GOT3 (cell line): Measurements from ENCODE around the gene SMIM36.
"Not testable (repeated sequence)": the region's sequence is repeated elsewhere in the genome, so short reads cannot be mapped to it uniquely, and the experiment has no call there.

ENCODE experiments used
- DNase-seq: peaks from one replicate; lab custom pipeline; 2025; ENCODE audit warnings: mixed read lengths; lab: John Stamatoyannopoulos, UW

SMIM36 gene

DNA sequence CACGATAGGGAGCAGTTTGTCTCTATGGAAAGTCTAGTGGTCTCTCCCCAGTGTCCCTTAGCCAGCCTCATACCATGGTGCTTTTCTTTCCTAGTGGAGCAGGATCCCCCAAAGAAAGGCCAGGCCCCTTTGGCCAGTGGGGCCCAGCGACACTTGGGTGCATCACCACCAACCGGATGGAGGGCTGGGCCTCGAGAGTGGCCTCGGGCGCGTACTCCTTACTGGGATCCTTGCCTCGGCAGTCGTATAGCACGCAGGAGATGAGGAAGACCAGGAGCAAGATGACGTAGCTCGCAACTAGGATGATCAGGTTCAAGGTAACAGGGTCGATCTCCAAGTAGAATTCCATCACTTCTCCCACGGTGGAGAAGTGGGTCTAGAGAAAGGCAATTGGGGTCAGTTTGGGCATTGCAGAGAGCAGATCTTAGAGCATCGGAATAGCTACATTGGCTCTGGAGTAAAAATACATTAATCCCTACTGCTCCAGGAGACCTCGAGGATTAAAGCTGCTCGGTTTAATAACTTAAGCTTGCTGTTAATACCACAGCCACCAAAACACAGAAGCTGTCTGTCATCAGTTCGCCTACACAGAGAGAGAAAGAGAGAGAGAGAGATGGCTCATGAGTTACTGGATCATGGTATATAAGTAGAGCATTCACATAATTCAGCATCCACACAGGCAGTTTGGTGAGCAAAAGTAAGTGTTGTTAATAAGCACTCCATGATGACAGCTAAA lies at the start of gene SMIM36:
SMIM36 (minus strand) TSS at position 467 of the 736 bp plus-strand sequence.
- no peak for DNase-seq

DNA sequence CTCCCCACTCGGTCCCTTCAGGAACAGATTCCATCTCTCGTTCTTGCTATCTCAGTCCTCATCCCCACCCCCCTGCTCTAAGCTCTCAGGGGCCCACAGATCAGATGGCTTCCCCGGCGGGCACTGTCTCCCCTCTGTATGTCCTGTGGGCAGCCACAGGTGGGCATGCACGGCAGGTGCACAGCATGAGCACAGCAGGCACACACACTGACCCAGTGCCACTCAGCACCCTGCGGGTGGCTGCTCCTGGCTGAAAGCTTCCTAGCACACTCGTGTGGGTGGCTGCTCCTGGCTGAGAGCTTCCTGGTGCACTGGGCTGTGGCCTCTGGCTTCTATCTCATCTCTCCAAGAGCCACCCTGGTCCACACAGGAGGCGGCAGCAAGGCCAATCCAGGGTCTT lies 44.5 kb upstream of the SMIM36 start:
- DNase-seq: no peak

DNA sequence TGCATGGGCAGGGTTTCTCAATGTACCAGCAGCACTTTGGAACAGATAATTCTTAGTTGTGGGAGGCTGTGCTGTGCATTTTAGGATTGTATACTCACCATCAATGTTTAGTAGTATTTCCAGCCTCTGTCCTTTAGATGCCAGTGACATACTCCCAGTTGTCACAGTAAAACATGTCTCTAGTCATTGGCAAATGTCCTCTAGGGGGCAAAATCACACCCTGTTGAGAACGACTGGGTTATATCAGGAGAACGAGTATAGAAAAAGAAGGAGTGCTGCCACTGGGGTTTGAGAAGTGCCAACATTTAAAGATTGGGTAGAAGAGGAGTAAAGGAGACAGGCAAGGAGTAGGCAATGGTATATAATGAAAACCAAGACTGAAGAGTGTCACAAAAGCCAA lies 37.9 kb upstream of the SMIM36 start:
- DNase-seq: no peak

DNA sequence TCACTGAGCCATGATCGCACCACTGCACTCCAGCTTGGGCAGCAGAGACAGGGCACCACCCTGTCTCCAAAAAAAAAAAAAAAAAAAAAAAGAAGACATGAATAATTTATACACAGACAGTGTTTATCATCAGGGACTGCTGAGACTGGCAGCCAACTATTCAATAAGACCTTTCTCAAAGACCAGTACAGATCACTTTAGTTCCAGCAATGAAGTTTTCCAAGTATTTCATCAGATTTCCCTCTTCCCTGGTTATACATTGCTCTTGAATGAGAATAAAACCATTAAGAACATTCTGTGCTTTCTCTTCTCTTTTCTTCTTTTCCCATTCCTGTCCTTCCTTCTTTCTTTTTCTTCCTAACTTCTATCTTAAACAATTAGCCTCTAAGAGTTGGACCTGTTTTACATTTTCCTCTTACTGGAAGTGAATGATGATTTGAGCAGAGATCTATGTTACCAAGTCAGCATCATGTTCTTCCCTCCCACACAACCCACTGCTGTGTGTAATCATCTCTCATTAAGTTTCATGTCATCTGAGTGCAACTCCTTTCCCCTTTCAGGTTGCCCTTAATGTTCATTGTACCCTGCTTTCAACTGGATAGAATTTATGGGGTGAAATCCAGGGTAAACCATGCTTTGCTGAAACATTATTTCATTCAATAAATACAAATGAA lies 35.9 kb upstream of the SMIM36 start:
- no peak for DNase-seq

DNA sequence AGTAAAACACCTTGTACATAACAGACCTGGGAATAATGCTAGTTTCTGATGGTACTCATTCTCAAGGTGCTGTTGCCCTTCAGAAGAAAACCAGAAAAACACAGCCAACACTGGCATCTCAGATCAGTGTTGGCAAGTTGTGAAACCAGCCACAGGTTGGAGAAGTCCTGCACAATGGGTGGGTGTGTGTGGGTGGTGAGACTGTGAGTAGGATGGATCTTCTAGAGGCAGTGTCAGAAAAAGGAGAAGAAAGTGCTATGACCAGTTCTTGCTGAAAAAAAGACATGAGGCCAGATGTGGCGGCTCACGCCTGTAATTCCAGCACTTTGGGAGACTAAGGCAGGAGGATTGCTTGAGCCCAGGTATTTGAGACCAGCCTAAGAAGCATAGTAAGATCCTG lies 35.2 kb upstream of the SMIM36 start:
- no peak for DNase-seq

DNA sequence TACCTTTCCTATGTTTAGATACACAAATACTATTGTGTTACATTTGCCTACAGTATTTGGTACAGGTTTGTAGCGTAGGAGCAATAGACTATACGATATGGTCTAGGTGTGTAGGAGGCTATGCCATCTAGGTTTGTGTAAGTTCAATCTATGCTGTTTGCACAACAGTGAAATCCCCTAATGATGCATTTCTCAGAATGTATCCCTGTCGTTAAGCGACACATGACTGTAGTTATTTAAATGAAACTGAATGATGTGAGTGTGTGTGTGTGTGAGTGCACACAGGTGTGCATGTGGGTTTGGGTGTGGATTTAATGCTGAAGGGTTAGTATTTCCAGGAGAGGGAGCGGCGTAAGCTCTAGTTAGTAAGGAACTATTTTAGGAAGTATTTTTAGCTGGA lies 34.6 kb upstream of the SMIM36 start:
- DNase-seq: no peak

DNA sequence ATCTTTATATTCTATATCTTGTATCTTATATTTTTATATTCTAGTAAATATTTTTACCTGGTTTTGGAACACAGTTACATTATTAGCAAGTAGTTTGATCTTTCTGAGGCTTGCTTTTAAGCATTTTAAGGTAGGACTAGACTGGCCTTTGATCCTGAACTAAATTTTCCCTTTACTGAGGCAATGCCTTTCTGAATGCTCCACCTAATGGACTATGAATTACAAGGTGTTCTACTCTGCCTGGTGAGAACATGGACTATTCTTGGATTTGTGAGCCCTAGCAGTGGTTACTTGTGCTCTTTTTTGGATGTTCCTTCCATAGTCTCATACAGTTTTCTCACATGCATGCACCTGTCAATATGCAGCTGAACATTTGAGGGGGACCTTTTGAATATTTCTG lies 32.5 kb upstream of the SMIM36 start:
- DNase-seq: no peak

DNA sequence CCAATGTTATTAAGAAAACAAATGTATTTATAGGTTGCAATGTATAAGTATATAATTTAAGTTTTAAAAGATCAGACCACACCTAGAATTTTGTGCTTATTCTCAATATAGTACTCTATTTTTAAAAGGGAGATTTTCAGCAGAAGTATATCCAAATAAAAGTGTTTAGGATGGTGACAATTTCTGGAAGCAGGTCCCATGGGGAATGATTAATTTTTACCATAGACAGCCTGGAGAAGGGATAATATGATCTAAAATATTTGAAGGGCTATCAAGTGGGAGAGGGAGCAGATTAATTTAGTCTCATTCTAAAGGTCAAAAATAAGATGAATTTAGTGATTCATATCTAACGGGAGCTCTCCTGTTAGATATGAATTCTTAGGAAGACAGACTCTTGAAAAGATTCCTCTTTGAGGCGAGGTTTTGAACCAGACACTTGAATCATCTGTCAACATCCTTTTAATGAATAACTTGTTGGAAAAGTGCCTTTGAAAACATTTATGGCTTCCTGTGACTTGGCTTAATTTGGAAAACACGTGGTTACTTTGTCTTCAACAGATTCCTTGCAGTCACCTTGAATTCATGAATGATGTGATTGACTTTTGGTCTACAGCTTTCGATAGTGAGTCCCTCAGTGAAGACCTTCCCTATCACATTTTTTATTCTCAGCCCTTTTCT lies 29.3 kb upstream of the SMIM36 start:
- DNase-seq: no peak

DNA sequence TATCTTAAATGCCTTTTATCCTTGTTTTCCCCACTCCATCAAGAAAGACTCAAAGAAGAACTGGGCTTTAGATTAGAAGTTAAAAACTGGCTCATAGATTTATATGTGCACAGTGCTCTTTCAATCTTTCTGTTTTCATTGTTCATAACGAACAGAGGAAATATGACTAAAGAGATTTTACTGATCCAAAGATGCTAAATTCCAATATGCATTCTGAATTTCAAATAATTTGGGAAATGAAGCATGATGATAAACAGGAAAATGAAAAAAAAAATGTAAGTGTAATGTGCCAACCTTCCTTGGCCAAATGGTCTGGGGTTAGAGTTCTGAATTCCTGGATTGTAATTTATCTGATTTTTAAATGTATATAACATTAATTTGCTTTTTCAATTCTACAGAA lies 25.0 kb upstream of the SMIM36 start:
- no peak for DNase-seq

DNA sequence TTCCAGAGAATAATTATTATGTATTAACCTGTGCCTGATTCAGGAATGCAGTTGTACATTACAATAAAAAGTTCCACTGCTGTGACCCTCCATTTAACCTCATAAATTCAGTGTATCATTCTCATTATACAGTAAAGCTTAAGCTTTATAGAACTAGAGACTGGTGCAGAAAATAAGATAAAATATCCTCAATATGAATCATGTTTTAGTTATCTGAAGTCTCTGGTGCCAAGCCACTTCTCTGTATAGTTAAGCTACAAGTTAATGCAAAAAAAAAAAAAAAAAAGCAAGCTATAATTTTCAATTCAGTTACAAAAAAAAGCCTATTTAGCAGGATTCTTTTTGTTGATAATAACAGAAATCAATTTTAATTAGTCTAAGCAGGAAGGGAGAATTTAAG lies 22.4 kb upstream of the SMIM36 start:
- DNase-seq: no peak

DNA sequence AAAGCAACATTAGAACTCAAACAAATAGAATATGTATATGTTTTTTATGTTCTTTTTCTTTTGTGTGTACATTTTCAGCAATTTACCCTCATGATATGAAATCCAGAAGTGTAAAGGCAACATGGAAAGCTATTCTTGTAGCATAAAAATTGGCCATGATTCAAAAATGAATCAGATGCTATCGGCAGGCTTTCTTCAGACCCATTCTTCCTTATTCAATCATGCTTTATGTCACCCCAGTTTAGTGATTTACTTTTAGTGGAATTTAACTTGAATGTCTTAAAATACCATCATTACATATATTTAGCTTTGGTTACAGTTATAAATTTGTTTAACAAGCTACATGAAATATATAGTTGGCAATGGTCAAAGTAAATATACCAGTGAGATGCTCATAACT lies 21.4 kb upstream of the SMIM36 start:
- DNase-seq: no peak

DNA sequence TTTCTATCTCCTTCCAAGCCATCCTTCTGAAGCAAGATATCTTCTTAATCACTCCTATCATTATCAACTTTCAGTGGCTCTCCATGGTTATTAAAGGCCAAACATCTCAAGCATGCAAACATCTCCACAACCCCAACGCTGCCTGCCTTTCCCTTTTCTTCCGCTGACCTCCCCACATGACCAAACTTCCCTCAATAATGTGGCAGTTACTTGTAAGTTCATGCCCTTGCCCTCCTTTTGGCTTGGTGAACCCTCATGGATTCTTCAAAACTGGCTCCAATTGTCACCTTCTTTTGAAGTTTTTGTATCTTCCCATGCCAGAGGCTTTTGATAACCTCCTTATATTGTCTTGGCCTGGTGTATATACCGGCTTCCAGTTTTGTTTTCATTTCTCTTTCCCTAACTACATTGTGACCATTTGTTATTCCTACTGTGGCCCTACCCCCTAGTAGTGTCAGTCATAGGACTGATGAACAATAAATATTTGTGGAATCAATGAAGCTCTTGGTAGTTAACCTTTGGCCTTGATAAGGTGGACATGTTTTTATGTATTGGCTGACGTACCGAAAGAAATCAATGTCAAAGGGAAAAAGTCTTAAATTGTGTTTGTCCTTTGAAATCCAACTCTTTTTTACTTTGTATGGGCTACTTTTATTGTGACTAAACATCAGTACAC lies 19.9 kb upstream of the SMIM36 start:
- DNase-seq: no peak

DNA sequence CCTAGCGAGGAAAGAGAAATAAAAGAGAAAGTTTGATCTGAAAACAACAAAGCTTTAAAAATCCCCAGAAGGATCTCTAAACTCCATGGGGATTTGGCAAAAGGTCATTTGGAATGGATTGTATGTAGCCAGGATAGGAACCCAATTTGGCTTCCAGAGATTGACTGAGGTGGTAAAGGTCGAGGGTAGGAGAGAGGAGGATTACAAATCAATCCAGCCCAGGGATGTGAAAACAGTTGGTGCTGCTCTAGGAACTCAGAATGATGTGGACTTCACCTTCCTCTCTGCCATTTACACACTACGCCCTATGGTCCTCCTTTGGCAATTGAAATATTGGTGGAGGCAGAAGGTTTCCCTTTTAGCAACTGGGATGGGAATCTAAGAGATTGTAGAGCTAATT lies 18.8 kb upstream of the SMIM36 start:
- DNase-seq: no peak

DNA sequence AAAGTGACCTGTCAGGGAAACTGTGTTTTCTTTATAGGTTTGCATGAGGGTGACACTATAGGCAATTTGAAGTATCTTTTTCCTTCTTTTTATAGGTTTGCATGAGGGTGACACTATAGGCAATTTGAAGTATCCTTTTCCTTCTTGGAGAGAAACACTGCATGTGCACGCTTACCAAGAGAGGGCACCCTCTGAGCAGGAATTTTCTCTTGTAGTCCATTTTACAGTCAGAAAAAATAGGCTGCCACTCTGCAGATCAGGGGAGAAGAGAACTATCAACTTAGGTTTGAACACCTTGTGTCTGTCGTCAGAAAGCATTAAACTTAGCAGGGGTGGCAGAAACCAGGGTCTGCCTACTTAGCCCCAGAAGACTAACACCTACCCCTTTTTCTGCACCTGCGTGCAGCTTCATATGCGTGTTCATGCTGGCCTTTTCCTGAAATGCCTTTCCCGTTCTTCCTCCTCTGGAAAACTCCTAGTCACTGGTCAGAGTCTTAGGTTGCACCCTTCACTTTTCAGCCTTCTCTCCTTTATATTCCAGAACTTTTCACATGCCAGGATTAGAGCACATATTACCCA lies 16.4 kb upstream of the SMIM36 start:
- no peak for DNase-seq

DNA sequence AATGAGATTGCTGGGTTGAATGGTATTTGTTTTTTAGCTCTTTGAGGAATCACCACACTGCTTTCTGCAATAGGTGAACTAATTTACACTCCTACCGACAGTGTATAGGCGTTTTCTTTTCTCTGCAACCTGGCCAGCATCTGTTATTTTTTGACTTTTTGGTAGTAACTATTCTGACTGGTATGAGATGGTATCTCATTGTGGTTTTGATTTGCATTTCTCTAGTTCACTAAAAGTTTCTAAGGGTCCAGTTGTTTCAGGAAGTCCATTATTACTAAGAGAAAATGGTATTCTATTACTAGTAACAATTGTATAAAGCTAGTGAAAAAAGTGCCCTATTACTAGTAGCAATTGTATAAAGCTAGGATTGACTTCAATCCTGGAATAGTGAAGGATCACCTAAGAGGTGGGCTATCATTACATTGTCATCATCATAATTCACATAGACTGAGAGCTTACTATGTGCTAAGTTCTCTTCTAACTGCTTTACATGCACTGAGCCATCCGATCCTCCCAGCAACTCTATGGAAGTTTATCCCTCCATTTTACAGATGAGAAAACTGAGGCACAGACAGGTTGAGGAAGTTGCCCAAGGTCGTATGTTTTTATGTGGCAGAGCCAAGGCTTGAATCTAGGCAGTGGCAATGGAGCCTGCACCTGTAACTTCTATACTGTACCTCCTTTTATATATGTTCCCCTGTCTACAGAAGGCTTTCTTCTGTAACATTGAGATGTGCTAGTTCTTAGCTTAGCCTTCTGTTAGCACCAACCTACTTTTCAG lies 13.4 kb upstream of the SMIM36 start:
- no peak for DNase-seq

DNA sequence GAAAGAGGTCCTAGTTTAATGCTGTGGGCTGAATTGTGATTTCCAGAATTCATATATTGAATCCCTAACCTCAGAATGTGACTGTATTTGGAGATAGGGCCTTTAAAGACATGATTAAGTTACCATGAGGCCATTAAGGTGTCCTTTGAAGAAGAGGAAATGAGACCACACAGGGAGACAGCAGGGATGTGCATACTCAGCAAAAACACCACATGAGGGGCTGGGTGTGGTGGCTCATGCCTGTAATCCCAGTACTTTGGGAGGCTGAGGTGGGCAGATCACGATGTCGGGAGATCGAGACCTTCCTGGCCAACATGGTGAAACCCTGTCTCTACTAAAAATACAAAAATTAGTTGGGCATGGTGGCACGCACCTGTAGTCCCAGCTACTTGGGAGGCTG lies 11.8 kb upstream of the SMIM36 start:
- DNase-seq: not testable (repeated sequence)

DNA sequence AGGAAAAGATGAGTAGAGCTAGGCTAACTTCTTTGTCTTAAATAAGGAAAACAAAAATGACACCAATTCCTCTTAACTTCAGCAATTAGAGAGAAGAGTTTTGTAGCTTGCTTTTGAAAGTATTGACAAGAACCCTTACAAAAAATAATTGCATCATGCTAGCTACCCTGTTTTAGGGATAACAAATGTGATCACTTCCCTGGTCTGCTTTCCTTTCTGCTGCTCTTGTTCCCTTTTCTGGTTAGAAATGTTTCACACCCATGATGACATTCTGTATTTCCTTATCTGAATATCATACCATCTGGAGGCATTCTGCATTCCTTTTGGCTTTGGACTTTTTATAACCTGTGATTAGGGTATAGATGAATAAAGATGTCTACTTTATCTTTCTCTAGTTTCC lies 9.9 kb upstream of the SMIM36 start:
- DNase-seq: no peak

DNA sequence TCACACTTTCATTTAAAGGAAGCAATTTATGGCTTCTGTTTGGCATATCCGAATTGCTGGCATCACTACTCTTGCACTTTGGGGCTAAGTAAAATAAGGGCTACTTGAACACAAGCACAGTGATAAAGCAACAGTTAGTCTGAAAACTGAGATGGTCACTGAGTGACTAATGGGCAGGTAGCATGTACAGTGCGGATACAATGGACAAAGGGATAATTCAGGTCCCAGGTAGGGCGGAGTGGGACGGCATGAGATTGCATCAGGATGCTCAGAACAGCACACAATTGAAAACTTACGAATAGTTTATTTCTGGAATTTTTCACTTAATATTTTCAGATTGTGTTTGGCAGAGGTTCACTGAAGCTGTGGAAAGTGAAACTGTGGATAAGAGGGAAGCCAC lies 9.2 kb upstream of the SMIM36 start:
- no peak for DNase-seq

DNA sequence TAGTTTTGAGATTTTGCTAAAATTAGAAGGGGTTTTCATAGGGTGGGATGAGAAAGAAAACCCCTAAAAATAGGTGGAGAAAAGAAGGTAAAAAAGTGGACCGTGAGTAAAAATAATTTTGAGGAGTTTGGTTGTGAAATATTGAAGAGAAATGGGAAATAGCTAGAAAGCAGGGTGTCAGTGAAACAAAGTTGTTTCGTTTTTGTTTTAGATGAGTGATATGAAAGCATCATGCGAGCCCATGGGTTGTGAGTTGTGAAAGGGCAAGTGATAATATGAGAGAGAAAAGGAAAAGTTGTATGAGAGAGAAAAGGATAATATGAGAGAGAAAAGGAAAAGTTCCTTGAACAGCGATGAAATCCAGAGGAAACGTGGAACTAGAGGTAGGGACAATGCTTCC lies 7.3 kb upstream of the SMIM36 start:
- no peak for DNase-seq

DNA sequence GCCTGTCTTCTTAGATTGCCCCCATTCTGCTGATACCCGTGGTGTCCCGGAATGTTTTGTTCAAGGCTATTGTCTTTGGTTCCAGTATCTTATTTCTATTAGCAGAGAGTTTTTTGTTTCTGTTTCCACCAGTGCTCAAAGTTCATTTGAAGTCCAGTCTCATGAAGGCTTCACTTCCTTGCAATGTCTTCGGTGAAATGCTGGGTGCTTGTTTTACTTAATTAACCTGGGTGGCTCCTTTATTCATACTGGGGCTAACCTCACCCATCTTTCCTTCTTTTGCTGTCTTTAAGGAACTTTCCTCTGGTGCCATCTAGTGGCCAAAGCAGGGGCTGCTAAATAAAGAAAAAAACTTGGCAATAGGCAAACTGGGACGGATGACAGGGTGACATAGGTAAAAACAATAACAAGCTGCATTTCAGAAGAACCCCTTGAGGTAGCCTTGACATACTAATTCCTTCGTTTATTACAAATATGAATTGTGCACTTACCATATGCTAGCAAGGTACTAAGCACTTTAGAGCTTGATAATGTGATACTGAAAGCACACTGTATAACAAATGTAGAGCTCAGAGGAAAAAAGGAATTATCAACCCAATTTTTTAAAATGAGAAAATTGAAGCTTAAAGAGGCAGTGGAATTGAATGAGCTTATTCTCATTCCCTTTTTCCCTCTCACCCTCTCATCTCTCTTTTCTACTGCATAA lies 2.8 kb upstream of the SMIM36 start:
- no peak for DNase-seq

DNA sequence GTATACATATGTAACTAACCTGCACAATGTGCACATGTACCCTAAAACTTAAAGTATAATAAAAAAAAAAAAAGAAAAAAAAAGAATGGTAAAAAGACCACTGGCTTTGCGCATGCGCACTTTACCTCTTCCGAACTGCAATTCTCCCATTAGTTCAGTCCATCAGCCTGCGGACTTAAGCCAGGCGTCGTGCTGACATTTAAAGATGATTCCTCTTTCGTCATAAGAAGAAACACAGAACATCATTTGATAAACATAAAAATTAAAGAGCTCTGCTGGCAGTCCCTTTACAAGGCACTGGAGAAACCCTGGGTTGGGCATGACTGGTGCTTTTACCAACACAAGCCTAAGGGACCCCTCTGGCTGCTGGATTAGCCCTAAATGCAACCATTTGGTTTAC lies 3.6 kb downstream of the SMIM36 start:
- not testable (repeated sequence) for DNase-seq
